Muscle of back (tissue), 11 donors: ENCODE measurements around the gene NUP188. TPM values are rescaled to one million over a fixed set of nuclear protein-coding genes. Genes with fewer than 3 reads are reported as not detected.
A peak's percentile ranks its signal among the peaks of the same experiment; 100 is the strongest.
"Not testable (repeated sequence)": the region's sequence is repeated elsewhere in the genome, so short reads cannot be mapped to it uniquely, and the experiment has no call there.

Experiments
- DNase-seq, 3 donors: peaks; one replicate each; pipeline versions ENCODE4 v3.0.0 to v3.0.0-alpha.2; 2013
- polyA plus RNA-seq, 10 donors: library from polyadenylated mRNA; unstranded; fragments of 120-200 nt; gene quantifications; one replicate each; pipeline ENCODE4 v1.2.1, GENCODE V29; 2013; ENCODE audit not compliant: insufficient read length in 10 of 10

The NUP188 gene
- polyA plus RNA-seq, 10 donors = 26.6 to 49.9 (median 34.1) TPM

DNA sequence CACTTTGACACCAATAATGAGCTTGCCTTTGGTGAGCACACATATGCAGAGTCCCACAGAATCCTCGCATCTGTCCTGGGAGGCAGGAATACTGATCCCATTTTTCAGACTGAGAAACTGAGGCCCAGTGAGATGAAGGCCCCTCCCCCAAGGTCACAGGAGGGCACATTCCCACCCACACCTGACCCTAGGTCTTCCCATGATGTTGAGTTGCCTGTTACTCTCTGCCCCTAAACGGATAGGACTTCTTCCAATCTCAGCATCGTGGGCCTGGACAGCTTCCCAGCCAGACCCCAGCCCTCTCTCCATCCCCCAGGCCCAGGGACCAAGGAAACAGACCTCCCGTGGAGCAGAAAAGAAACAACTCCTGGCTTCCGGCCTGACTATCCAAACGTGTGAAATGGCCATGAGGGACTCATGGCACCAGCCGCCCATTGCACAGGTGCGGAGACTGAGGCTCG, 79.8 kb downstream of the NUP188 start:
- peak in 1 of 3 donors; percentile 32 for DNase-seq

DNA sequence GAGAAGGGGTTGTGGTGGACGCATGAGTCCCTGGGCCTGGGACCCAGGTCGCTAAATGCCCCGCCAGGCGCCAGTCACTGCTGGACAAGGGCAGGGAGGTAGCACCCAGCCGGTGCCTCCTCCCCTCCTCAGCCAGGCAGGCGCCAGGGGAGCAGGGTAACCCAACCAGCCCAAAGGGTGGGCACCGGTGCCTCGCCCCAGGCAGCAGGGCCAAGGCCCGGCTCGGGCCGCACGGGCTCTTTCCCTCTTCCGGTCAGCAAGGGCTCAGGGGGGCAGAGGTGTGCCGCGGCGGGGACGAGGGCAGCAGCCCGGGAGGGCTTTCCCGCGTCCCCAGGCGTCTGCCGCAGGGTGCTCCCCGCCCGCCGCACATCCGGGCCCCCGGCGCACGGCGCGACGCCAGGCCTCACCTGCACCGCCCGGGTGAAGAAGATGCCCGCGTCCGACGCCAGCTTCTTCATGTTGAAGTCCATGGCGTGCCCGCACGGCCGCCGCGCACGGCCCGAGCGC, 80.2 kb downstream of the NUP188 start:
- DNase-seq = peak in 2 of 3 donors; percentile 51 to 70

DNA sequence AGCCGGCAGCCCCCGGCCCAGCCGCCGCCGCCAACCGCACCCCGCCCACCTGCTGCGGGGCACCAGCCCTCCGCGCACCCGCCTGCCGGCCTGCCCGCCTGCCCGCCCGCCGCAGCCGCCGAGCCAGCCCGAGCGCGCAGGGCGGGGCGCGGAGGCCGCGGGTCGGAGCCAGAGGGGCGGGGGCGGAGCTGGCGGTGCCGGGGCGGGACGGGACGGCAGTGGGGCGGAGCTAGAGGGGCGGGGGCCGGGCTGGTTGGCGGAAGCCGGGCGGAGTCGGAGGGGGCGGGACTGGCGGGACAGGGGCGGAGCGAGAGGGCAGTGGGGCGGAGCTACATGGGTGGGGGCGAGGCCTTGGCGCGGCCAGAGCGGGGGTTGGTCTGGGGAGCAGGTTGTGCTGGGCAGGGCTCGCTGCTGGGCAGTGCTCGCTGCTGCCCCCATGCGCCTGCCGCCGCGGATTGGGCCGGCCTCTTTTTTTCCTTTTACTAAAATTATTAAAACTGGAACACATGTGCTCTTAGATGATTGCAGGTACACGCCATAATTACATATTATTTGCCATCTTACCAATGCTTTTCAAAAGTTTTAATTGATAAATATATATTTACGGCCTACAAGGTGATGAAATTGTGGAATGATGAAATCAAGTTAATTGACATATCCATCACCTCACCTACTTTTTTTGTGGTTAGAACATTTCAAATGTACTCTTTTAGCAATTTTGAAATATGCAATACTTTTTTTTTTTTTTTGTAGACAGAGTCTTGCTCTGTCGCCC, 80.9 kb downstream of the NUP188 start, which contains the start of gene SH3GLB2:
TSS of gene SH3GLB2 (minus strand) at position 140 of the 775 bp plus-strand sequence. CDS start 177 bp downstream, outside the sequence.
- peak; percentile 92 to 96 (median 95) for DNase-seq

DNA sequence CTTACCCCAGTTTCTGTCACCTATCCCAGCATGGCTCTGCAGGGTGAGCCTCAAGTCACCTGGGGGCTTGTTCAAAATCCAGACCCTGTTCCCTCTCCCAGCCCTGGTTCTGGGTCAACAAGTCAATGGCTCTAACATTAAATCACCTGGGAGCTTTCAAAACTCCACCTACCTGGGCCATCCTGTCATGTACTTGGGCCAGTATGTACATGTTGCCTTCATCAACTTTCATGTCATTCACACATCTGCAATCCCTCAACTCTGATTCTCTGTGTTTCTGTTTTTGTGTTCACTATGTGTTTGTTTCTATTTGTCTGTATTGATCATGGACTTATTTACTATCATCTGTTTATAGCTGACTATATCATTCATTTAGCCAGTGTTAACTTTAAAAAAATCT, 82.7 kb downstream of the NUP188 start:
- no peak for DNase-seq

DNA sequence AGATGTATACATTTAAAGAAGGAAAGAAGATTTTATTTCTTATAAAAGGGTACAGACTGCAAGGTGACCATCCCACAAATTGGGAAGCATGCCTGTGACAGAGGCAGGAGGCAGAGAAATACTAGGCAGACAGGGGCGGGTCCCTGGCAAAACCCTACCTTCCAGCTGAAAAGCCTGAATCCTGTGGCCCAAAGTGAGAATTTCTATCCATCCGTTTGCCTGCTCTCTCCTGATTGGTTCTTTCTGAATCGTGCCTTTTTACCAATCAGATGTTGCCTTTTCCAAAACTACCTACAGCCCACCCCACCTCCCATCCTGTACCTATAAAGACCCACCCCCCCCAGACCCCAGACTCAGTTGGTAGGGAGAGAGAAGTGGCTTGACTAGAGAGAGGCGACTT, 84.0 kb downstream of the NUP188 start:
- no peak for DNase-seq

DNA sequence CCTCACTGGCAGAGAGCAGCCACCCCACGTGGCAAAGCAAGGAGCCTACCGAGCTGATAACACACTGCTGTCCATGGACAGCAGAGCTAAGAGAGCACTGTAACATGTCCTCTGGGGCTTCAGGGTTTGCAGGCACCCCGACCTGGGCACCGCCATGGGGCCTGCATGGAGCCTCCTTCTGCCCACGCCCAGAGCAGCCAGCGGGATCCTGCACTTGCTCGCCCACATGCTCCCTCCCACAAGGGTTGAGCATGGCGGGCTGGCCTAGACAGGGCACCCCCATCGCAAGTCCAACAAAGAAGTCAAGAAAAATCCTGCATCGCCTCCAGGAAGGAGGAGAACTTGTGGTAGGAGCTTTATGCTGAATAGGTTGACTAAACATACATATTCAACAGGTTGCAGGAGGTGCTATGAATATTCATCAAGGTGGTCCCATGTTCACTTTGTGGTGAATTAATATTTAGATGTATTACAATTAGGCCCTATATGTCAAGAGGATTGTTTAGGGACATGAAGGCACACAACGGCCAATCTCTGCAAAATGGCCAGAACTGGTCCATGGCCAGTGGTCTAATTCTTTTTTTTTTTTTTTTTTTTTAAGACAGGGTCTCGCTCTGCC, 85.2 kb downstream of the NUP188 start:
- DNase-seq = no peak

DNA sequence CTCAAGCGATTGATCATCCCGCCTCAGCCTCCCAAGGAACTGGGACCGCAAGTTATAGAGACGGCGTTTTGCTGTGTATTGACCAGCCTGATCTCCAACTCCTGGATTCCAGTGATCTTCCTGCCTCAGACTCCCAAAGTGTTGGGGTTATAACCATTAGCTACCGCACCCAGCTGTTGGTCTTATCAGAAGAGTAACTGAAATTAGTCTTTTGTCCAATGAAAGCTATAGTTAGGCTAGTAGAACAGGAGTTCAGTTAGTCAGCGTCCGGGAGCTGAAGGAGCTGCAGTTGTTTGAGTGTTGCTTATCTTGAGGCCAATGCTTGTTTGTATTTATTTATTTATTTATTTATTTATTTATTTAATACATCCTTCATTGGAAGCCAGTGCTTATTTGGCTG, 85.7 kb downstream of the NUP188 start:
- DNase-seq = no peak

DNA sequence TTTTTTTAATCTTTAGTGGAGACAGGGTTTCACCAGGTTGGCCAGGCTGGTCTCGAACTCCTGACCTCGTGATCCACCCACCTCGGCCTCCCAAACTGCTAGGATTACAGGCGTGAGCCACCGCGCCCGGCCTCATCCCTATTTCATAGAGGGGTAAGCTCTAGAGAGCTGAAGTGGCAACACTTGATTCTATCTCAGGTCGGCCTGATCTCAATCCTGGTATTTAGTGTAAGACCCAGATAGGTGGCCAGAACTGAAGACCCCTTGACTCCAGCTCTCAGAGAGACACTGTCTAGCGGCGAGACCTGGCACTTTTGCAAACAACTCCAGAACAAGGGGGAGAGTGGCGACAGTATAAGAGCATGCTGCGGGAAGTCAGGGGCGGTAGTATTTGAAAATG, 88.3 kb downstream of the NUP188 start:
- not testable (repeated sequence) for DNase-seq

DNA sequence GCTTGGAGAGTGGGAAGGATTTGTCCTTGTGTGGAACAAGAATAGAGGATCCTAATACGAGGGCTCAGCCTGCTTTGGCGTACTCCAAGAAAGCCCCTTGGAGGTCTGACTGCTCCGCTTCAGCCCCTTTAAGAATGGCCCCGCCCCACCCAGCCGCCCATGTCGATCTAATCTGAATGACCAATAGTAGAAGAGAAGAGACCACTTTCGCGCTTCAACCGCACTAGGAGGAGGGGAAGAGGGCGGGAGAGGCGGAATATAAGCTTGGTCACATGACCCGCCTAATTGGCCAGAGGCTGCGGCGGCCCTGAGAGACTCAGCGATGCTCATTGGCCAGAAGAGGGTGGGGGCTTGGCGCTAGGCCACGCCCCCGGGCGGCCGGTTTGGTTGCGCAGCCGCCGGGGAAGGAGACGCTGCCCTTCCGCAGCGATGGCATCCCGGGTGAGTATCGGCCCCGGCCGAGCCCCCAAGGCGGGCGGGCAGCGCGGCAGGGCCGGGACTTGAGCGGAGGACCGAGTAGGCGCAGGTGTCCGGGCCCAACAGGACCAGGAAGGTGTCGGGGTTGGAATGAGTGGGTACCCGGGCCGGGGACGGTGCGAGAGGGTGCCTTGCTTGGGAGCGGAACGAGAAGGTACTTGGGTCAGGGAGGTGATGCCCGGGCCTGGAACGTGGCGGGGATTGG, 88.9 kb downstream of the NUP188 start, which contains the start of gene MIGA2:
TSS of gene MIGA2 (plus strand) at position 386 of the 682 bp plus-strand sequence. CDS start 3,969 bp downstream, outside the sequence.
- peak; percentile 99 to 100 (median 99) for DNase-seq

DNA sequence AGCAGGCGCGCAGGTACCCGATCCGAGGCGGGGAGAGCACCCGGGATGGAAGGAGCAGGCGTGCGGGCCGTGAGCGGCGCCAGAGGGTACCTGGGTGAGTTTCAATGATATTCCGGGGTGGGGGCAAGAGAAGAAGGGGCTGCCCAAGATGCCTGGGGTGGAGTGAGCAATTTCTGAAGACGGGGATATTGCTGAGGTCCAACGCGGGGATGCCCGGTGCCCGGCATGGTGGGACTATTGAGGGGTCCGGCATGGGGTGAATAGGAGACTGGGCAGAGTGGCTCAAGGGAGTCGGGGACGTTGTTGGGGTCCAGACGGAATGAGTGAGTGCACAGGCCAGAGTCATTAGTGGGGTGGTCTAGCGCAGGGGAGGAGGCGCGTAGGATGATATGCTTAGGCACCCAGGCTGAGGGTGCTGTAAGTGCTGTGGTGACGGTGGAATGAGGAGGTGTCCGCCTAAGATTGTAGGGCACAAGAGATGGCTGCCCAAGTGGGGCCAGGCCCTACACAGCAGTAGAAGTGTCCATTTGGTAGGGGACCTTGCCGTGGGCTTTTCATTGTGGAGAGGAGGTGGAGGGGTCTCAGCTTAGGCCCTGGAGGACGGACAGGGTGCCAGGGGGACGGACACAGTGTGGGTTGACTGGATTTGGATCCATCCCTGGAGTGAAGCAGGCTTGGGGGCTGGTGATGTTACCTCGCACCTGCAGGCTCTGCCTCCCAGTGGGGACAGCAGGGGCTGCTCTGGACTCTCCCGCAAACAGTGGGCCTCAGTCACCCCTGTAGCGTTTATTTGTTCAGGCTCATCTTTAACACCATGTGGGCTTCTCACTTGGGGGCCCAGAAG, 89.6 kb downstream of the NUP188 start:
- DNase-seq = no peak

DNA sequence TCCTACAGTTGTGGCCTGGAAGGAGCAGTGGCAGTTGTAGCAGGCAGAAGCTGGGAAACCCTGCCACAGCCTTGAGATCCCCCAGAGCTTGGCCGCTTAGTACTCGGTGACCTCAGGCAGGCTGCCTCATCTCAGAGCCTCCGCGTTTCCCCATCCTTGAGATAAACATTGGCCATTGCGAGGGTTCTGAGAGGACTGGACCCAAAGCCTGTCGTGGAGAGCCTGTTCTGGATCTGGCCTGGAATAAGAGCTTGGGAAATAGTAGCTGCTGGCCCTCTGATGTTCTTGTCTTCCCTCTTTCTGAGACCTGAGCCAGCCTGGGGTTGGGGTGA, 90.2 kb downstream of the NUP188 start:
- no peak for DNase-seq

DNA sequence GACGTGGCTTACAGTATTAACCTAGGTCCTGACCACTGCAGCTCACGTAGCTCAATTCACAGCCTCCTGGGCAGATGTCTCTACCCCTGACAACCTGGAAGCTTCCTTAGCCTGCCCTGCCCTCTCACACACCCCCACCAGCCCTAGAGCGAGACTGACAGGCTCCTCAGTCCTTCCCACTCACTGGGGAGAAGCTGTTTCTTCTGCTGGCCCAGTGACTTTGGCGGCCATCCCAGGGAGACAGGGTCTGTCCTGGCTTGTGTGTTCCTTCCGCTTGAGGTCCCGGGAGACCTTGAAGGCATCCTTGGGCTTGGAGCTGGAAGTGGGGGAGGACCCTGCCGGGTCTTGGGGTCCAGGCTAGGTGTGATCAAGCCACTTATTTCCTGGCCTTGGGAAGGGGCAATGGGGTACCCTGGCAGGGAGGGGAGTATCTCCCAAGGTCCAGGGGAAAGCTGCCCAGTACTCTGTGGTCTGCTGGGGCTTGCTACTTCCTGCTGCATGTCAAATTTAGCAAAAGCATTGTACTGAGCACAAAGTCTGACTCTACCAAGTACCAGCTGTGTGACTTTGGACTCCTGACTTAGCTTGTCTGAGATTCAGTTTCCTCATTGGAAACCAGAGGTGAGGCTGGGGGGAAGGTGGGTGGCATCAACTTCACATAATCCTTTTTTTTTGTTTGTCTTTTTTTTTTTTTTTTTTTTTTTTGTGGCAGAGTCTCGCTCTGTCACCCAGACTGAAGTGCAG, 90.8 kb downstream of the NUP188 start:
- DNase-seq = peak in 1 of 3 donors; percentile 49

DNA sequence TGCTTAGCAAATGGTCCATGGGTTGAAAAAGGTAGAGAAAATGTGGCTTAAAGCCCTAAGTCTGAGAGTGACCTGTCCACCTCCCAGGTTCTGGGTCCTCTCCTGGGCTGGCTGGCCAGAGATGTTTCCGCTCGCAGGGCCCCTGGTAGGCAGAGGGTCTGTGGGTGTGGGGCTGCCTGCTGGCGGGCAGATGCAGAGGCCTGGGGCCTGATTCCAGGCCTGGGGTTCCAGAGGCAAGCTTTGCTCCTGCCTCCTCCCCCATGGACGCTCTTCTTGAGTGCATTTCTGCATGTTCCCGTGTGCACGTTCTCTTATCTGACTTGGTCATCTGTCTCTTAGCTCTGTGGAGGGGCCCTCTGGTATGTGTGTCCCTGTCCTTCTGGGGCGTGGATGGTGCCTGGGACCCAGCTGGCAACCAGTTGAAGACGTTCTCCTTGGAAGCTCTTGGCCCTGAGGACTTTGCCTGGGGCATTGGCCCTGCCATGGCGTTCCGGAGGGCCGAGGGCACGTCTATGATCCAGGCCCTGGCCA, 92.7 kb downstream of the NUP188 start:
- no peak for DNase-seq

DNA sequence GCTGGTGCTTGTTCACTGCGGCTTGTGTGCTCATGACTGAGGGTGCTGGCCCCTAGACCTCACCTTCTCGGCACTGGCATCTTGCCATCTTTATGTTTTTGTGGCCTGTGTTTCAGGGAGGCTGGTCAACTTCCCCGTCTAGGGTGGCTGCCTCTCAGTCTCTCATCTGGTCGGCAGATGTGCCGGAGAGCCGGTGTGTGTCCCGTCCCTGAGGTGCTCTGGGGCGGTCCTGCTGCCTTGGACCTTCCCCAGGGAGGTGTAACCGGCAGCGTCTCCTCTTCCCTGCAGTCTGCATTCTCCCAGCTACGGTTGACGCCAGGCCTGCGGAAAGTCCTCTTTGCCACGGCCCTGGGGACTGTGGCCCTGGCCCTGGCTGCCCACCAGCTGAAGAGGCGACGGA, 94.5 kb downstream of the NUP188 start:
- DNase-seq = no peak

DNA sequence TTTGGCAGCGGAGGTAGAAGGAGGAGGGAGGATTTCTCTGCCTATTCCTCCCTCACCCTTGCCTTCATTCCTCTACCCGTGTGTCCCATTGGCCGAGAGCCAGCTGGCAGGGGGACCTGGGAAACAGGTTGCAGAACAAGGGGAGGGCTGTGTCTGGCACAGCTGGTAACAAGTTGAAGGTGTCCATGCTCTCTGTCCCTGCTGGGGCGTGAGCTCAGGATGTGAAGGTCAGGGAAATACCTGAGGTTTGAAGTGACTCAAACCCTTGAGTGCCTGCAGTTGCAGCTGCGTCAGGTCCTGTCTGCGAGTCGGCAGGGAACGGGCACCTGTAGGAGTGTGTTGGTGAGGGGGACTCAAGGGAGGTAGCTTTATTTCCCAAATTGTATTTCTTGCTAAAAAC, 105.1 kb downstream of the NUP188 start:
- DNase-seq = no peak

DNA sequence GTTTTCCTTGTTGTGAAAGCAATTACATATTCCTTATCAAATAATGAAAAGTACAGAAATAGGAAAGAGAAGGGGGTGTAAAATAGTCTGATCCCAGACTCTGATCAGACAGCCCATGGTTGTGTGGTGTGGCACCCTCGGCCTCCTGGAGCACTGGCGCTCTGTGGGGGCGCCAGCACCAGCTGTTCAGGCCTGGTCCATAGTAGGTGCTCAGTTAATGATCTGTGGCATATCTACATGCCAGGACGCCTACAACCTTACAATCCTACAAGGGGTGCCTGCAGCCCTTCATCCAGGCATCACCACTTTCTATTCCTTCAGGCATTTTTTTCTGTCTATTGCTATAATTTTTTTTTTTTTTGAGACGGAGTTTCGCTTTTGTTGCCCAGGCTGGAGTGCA, 105.5 kb downstream of the NUP188 start:
- DNase-seq = no peak

DNA sequence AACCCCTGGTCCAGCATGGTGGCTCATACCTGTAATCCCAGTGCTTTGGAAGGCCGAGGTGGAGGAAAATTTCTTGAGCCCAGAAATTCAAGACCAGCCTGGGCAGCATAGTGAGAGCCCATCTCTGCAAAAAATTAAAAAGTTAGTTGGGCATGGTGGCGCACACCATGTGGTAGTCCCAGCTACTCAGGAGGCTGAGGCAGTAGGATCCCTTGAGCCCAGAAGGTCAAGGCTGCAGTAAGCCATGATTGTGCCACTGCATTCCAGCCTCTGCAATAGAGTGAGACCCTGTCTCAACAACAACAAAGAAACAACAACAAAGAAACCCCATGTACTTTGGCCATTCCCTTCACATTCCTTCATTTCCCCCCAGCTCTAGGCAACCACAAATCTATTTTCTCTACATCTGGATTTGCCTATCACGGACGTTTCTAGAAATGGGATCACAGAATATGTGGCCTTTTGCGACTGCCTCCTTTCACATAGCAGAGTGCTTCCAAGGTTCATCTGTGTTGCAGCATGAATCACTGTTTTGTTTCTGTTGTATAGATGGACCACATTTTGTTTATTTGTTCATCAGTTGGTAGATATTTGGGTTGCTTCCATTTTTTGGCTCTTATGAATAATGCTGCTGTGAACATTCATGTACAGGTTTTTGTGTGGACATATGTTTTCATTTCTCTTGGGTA, 106.8 kb downstream of the NUP188 start:
- no peak for DNase-seq
